G401 (cell line): ENCODE results near the gene SPRYD4. TPM values are rescaled to one million over a fixed set of nuclear protein-coding genes. Genes with fewer than 3 reads are reported as not detected.
"Not testable (repeated sequence)": the region's sequence is repeated elsewhere in the genome, so short reads cannot be mapped to it uniquely, and the experiment has no call there.

ENCODE experiments used
- DNase-seq: peaks from one replicate; pipeline ENCODE4 v3.0.0-alpha.2; 2015; ENCODE audit warnings: low spot score
- in situ Hi-C: cut with HindIII; loops from 2 replicates; pipeline ENCODE4 v1.10.0; 2016; ENCODE audit warnings: low sequenced_read_pairs, mixed read lengths
- total RNA-seq: library from RNA; depleted of rRNA; stranded (reverse); fragments of >200 nt; shearing (Covaris generic); gene quantifications from 2 replicates; pipeline ENCODE4 v1.2.3, GENCODE V29; 2014; rRNA removed

The SPRYD4 gene
- total RNA-seq, 1 experiment from 2014 or later = 2.5 TPM

GRCh38 chr12:56499879-56500278, 31.5 kb downstream of the SPRYD4 start:
- DNase-seq, in situ Hi-C loops: not testable (repeated sequence)

GRCh38 chr12:56510786-56511185, 42.4 kb downstream of the SPRYD4 start:
- in situ Hi-C loops = no loop called here
- DNase-seq = no peak

GRCh38 chr12:56514014-56514318, 45.6 kb downstream of the SPRYD4 start:
- in situ Hi-C loops, DNase-seq: not testable (repeated sequence)

- in situ Hi-C loops = loop anchor here (5.0 kb wide), 1 partner anchor 94 kb away; no protein-coding TSS in a partner anchor
- DNase-seq = no peak
Measured at GRCh38 chr12:56517854-56518253, 49.5 kb downstream of the SPRYD4 start.

DNA sequence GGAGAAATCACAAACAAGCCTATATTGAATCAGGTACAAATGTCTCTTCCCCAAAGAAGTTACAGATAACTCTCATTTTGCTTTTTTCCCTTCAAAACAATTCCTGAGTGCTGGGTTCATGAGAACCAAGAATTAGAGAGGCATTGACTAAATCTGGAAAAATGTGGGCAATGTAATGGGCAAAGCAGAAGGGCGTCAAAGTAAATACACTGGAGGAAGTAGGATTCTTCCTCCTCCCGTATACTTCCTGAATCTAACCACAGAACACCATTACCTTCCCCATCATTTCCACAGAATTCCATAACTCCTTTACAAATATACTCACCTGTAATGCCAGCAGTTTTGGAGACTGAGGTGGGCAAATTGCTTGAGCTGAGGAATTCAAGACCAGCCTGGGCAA, 50.2 kb downstream of the SPRYD4 start:
- DNase-seq = no peak
- in situ Hi-C loops = loop anchor here (5.0 kb wide), 1 partner anchor 94 kb away; no protein-coding TSS in a partner anchor

DNA sequence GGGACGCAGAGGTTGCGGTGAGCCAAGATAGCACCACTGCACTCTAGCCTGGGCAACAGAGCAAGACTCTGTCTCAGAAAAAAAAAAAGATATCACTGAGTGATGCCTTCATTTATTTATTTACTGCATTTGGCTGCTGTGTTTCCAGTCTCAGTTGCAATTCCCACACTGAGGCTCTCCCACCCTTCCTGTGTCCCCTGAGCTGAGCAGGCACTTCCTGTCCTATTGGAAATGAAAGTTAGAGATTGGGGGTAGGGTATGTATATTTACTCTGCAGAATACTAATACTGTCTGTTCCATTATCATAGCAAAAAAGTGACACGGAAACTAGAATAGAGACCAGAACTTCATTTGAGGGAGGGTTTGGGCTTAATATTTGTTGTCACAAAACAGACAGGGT, 51.7 kb downstream of the SPRYD4 start:
- in situ Hi-C loops = no loop called here
- DNase-seq = no peak

DNA sequence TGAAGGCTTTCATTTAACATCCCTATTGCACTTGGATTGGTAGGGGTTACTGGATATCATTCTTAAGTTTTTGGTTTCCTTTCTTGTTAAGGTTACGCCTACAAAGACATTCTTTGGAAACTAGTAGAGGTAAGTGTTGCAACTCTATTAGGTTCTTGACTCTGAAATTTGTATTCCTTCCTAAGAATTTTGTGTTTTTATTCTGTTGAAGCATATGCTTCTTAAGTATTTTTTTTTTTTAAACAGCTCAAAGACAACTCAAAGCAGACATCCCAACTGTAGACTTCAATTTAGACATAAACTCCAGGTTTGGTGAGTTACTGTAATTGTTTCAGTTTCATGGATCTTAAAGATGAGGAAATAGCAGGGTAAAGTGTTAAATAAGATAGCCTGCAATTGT, 52.1 kb downstream of the SPRYD4 start:
- in situ Hi-C loops = no loop called here
- DNase-seq = no peak

DNA sequence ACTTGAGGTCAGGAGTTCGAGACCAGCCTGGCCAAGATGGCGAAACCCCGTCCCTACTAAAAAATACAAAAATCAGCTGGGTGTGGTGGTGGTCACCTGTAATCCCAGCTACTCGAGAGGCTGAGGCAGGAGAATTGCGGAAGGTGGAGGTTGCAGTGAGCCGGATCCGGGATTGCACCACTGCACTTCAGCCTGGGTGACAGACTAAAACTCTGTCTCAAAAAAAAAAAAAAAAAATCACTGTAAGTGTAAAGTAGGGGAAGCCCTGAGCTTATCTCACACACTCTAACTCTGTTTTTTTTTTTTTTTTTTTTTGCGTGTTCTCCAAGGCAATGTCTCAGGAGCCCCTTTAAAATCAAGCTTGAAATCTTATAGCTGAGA, 52.8 kb downstream of the SPRYD4 start:
- in situ Hi-C loops = no loop called here
- DNase-seq = no peak

DNA sequence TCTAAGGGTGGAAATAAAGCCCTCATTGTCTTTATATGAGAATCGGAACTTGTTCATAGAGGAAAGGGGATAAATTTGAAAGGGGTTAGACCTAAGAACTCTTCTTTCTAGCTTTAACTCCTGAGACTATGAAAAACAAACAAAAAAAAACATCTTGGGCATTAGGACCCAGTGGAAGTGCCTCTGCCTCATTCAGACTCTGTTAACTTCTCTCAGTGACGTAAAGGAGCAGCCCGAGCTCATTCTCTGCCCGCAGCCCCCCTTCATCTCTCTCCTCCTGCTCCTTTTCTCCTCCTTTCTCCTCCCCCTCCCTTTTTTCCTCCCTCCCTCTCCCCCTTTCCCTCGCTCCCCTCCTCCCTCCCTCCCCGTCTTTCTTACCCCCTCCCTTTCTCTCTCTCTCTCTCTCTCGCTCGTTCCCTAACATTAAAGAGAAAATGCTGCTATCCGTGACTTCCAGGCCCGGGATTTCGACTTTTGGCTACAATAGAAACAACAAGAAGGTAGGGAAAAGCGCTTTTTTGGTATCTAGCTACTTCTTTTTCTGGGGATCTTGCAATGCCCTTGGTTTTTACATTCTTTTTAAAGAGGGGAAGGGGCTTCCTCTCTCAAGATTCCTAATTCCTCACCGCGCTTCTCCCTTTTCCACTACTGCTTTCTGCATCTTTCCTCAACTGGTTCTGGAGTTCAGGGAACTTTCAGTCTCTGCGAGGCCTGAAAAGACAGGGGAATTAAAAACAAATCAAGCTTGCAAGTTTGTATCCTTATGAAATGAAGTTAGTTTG, 53.4 kb downstream of the SPRYD4 start, which contains the start of gene RBMS2:
Gene RBMS2 (plus strand): TSS at position 231 of the 782 bp plus-strand sequence. CDS start 204 bp downstream, at position 435.
- in situ Hi-C loops = no loop called here
- DNase-seq = peak; percentile 92

- in situ Hi-C loops = no loop called here
- DNase-seq = peak; percentile 55
Measured at GRCh38 chr12:56522411-56523193, 54.2 kb downstream of the SPRYD4 start.

GRCh38 chr12:56528846-56529245, 60.5 kb downstream of the SPRYD4 start:
- DNase-seq = no peak
- in situ Hi-C loops = no loop called here

Other genes starting within 250 kb of the SPRYD4 start
- 66.6 and 71.6 TPM in 2 replicates for gene RNF41, start 246.7 kb upstream of the SPRYD4 start, total RNA-seq
- gene NABP2, start 244.2 kb upstream of the SPRYD4 start, total RNA-seq = 20.2 and 33.0 TPM in 2 replicates
- not detected in 2 replicates for gene SLC39A5, start 238.5 kb upstream of the SPRYD4 start, total RNA-seq
- 6.2 and 9.0 TPM in 2 replicates for gene ANKRD52, start 210.2 kb upstream of the SPRYD4 start, total RNA-seq
- gene COQ10A, start 201.6 kb upstream of the SPRYD4 start, total RNA-seq = 22.3 and 24.2 TPM in 2 replicates
- gene CS, start 168.2 kb upstream of the SPRYD4 start, total RNA-seq = 56.9 and 64.5 TPM in 2 replicates
- gene CNPY2, start 152.6 kb upstream of the SPRYD4 start, total RNA-seq = 153 and 218 TPM in 2 replicates
- 16.9 and 18.0 TPM in 2 replicates for gene PAN2, start 134.6 kb upstream of the SPRYD4 start, total RNA-seq
- 1.3 and 5.3 TPM in 2 replicates for gene IL23A, start 129.7 kb upstream of the SPRYD4 start, total RNA-seq
- 25.6 and 26.9 TPM in 2 replicates for gene STAT2, start 108.5 kb upstream of the SPRYD4 start, total RNA-seq
- gene APOF, start 105.7 kb upstream of the SPRYD4 start, total RNA-seq = not detected in 2 replicates
- gene TIMELESS, start 19.2 kb upstream of the SPRYD4 start, total RNA-seq = 33.3 and 37.4 TPM in 2 replicates
- not detected in 2 replicates for gene MIP, start 13.9 kb upstream of the SPRYD4 start, total RNA-seq
- gene GLS2, start 19.6 kb downstream of the SPRYD4 start, total RNA-seq = 0.12 and 1.2 TPM in 2 replicates
- 3.4 and 3.8 TPM in 2 replicates for gene RBMS2, start 53.2 kb downstream of the SPRYD4 start, total RNA-seq
- 2.9 and 7.4 TPM in 2 replicates for gene BAZ2A, start 161.7 kb downstream of the SPRYD4 start, total RNA-seq
- gene ATP5F1B, start 177.4 kb downstream of the SPRYD4 start, total RNA-seq = 211 and 219 TPM in 2 replicates
- 54.0 and 85.3 TPM in 2 replicates for gene PTGES3, start 219.7 kb downstream of the SPRYD4 start, total RNA-seq